Left ventricle myocardium inferior (tissue), 1 donor: Measurements from ENCODE around the gene AK9. TPM values are rescaled to one million over a fixed set of nuclear protein-coding genes. Genes with fewer than 3 reads are reported as not detected.

ENCODE experiments used
- DNase-seq: peaks from one replicate; pipeline ENCODE4 v3.0.0-alpha.2; 2020
- H3K27ac ChIP-seq: fragments of 200-600 bp; replicated peaks from 2 replicates; pipeline ENCODE4 v1.8.0; 2021
- H3K27me3 ChIP-seq: fragments of 200-600 bp; 2 replicates; pipeline ENCODE4 v1.8.0; 2021; ENCODE audit warnings: low read depth
- H3K36me3 ChIP-seq: fragments of 200-600 bp; 2 replicates; pipeline ENCODE4 v1.8.0; 2021
- H3K4me1 ChIP-seq: fragments of 200-600 bp; 2 replicates; pipeline ENCODE4 v1.8.0; 2021
- H3K4me3 ChIP-seq: fragments of 200-600 bp; 2 replicates; pipeline ENCODE4 v1.8.0; 2021; ENCODE audit warnings: mild to moderate bottlenecking, moderate library complexity
- H3K9me3 ChIP-seq: fragments of 200-600 bp; replicated peaks from 2 replicates; pipeline ENCODE4 v1.8.0; 2021
- intact Hi-C: fragments of 100-400 bp; cut with micrococcal nuclease; formaldehyde crosslinking; loops from one replicate; pipeline ENCODE4 v1.11.0; 2022
- total RNA-seq: library from RNA; stranded (reverse); fragmentation: NEBNext Ultra II Directional; extraction: Animal tissue kit (Norgen Biotek cat#: 25700); gene quantifications from one replicate; pipeline ENCODE4 v1.2.1, GENCODE V29; 2021
- TF ChIP-seq, protein P1 (sequence below): fragments of 200-600 bp; IDR thresholded peaks from 2 replicates; pipeline ENCODE4 v1.8.0; 2021; ENCODE audit warnings: antibody characterized with exemption, mild to moderate bottlenecking, borderline replicate concordance
- donor health status: DM: no; HTN: yes; CAD: no; lungs with severe emphysema.

The AK9 gene
- total RNA-seq, 1 donor from 2014 or later = 12.6 TPM

DNA sequence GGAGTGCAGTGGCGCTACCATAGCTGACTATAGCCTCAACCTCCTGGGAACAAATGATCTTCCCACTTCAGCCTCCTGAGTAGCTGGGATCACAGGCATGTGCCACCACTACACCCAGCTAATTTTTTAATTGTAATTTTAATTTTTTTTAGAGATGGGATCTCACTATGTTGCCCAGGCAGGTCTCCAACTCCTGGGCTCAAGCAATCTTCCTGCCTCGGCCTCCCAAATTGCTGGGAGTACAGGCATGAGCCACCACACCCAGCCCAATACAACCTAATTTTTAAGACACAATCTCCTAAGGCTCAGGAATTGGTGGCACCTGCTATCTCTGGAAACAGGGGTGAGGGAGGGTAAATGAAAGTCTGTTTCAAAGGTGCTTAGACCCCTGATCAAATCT, 213.8 kb downstream of the AK9 start:
- DNase-seq = no peak
- H3K27ac ChIP-seq = no peak overlapping the region
- peaks cover 64% of the 10 kb centered on the region for H3K36me3 ChIP-seq
- no peak overlapping the region for H3K4me3 ChIP-seq
- no peaks in the 10 kb centered on the region for H3K9me3 ChIP-seq
- H3K27me3 ChIP-seq = no peaks in the 10 kb centered on the region
- H3K4me1 ChIP-seq = peaks cover 58% of the 10 kb centered on the region
- intact Hi-C loops = no loop called here
- TF ChIP-seq, protein P1, sequence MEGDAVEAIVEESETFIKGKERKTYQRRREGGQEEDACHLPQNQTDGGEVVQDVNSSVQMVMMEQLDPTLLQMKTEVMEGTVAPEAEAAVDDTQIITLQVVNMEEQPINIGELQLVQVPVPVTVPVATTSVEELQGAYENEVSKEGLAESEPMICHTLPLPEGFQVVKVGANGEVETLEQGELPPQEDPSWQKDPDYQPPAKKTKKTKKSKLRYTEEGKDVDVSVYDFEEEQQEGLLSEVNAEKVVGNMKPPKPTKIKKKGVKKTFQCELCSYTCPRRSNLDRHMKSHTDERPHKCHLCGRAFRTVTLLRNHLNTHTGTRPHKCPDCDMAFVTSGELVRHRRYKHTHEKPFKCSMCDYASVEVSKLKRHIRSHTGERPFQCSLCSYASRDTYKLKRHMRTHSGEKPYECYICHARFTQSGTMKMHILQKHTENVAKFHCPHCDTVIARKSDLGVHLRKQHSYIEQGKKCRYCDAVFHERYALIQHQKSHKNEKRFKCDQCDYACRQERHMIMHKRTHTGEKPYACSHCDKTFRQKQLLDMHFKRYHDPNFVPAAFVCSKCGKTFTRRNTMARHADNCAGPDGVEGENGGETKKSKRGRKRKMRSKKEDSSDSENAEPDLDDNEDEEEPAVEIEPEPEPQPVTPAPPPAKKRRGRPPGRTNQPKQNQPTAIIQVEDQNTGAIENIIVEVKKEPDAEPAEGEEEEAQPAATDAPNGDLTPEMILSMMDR = no peak

DNA sequence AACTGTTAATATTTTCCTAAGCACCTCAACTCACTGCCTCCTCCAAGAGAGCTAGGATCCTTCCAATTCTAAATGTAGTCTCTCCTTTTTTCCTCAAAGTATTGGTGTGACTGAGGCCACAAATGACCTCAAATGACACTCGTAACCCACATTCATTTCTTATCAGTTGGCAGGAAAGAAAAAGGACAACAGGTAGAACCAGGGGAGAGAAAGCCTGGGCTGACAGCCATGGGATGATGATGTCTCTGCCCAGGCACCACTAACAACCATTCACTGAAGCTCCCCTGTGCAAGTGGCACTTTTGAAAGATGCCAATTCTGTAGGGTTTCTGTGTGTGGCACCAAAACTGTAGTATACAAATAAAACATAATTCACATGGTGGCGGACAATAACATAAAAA, 215.4 kb downstream of the AK9 start:
- DNase-seq = no peak
- Histone ChIP-seq H3K36me3 (peaks cover 68% of the 10 kb centered on the region), H3K4me3 (no peak overlapping the region), H3K9me3 (no peaks in the 10 kb centered on the region), H3K27ac (no peak overlapping the region), H3K4me1 (peaks cover 42% of the 10 kb centered on the region), H3K27me3 (no peaks in the 10 kb centered on the region)
- TF ChIP-seq, protein P1 = no peak
- intact Hi-C loops = no loop called here

DNA sequence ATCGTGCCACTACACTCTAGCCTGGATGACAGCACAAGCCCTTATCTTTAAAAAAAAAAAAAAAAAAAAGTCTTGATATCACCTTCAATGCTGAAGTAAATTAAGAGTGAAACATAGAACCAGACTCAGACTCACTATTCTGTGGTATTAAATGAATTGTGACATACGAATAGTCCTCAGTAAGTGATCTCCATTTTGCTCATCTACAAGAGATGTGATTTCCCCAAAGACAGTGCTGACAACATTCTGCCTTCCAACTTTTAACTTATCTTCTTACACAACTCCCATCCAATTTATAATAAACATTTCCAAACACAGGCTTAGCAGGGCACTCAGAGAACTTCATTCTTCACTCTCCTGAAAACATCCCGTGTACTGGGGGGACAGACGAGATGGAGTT, 216.0 kb downstream of the AK9 start:
- Histone ChIP-seq H3K36me3 (peaks cover 69% of the 10 kb centered on the region), H3K4me3 (no peak overlapping the region), H3K9me3 (no peaks in the 10 kb centered on the region), H3K27me3 (no peaks in the 10 kb centered on the region), H3K27ac (no peak overlapping the region), H3K4me1 (peaks cover 36% of the 10 kb centered on the region)
- intact Hi-C loops = no loop called here
- TF ChIP-seq, protein P1 = no peak
- DNase-seq = no peak

DNA sequence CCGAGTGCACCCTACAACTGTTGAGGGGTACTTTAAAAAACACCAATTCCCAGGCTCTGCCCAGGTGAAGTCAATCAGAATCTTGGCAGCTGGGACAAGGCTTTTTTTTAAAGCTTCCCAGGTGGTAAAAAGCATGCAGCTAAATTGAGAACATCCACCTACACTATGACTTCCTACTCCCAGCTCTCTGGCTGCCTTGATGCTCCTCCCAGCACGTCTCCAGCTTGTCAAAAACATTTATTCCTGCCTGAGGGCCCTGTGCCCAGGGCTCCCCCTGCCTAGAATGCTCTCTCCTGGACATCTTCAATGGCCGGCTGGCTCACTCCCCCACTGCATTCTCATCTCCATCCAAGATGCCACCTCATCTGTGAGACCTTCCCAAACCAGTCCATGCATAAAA, 217.9 kb downstream of the AK9 start:
- Histone ChIP-seq H3K36me3 (peaks cover 78% of the 10 kb centered on the region), H3K4me3 (no peak overlapping the region), H3K9me3 (no peaks in the 10 kb centered on the region), H3K27me3 (no peaks in the 10 kb centered on the region), H3K4me1 (peaks cover 17% of the 10 kb centered on the region), H3K27ac (no peak overlapping the region)
- no peak for DNase-seq
- TF ChIP-seq, protein P1 = no peak
- intact Hi-C loops = no loop called here

DNA sequence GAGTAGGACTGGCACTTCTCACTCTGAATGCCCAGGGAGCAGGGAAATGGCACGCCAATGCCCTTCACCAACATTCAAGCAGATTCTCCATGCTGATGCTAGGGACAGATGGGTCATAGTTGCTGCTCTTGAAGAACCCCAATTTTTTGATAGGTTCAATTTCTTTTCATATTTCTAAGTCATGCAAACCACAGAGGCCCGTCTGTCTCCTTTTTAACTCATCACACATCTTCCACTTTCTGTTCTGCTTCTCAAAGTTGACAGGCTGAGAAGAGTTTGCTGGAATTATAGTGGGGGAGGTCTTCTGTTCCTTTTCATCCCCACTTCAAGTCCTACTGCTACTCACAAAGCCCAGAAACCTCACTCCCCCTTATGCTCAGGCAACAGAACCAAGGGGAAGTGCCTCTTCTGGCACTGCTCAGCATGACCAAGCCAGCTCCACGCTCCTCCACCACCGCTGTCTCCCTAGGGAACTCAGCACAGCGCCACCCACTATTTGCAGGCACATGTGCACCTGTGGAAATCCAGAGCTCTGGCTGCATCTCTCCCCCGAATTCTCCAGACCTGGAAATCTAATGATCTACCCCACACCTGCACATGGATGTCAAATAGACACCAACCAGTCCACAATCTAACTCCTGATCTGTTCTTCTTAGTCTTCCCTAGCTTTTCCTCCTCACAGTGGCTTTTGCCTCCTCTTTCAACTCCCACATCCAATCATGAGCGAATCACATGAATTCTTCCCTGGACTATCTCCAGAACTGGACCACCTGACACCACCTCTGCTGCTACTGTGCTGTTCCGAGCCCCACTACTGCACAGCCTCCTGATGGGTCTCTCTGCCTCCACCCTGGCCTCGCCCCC, 218.6 kb downstream of the AK9 start:
- Histone ChIP-seq H3K27me3 (no peaks in the 10 kb centered on the region), H3K27ac (no peak overlapping the region), H3K36me3 (peaks cover 83% of the 10 kb centered on the region), H3K9me3 (no peaks in the 10 kb centered on the region), H3K4me3 (no peak overlapping the region), H3K4me1 (peaks cover 11% of the 10 kb centered on the region)
- TF ChIP-seq, protein P1 = no peak
- DNase-seq = no peak
- intact Hi-C loops = no loop called here
